GM18873 (cell line): ENCODE data around the gene PLEK.

ENCODE experiments used
- ATAC-seq: cut with Tn5 transposase; IDR thresholded peaks from one replicate; pipeline ENCODE4 v1.9.1; 2021; ENCODE audit warnings: mild to moderate bottlenecking, moderate library complexity, moderate number of reproducible peaks; ENCODE audit not compliant: unreplicated experiment, low FRiP score

Gene PLEK

GRCh38 chr2:68413466-68413865 lies 48.4 kb downstream of the PLEK start:
- no peak for ATAC-seq

GRCh38 chr2:68414452-68414851 lies 49.4 kb downstream of the PLEK start:
- no peak for ATAC-seq

DNA sequence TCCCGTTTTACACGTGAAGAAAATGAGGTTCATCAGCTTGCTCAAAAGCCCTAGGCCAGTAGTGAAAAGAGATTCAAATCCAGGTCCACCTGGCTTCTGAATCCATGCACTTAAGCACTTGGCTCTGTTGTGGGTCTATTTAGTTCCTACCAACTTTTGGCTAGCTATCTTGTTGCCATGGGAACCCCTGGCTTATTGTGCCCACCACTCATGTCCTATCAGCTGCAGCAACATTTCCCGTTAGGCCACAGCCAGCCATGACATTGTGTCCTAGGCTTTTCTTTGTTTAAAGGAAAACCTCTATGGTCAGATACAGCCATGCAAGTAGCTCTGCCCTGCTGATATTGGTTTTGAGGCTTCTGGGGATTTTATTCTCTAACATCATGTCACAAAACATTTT lies 49.8 kb downstream of the PLEK start:
- ATAC-seq = no peak

DNA sequence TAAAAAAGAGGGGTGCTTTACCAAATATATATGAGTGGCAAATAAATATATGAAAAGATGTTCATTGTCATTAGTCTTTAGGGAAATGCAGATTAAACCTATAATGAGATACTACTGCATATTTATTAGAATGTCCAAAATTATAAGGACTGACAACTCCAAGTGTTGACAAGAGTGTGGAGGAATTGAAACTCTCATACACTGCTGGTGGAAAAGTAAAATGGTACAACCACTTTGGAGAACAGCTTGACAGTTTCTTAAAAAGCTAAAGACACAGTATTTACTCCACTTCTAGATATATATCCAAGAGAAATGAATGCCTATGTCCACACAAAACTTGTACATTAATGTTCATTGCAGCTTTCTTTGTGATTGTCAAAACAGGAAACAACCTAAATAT lies 50.4 kb downstream of the PLEK start:
- ATAC-seq = no peak

DNA sequence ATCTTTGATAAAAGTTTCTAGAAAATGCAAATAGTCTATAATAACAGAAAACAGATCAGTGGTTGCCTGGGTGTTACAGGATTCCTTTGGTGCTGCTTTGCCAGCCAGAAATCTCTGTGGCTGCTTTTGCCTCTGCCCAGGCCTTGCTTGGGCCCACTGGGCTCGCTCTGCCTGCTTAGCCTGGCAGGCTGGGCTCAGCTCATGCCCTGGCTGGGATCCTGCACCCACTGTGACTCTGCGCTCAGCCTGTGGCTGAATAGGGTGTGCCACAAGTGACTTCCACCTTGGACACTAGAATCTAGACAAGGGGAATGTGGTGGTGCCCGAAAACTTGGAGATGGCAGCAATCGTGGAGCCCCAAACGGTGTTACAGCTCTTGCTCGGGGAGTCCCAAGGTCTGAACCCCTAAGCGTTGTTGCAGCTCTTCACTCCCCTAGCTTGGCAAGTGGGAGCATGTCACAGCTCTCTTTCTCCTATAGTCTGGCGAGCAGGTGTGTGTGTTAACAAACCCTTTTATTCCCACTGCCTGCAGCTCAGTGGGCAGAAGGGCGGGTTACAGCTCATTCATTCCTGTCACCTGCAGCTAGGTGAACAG lies 51.1 kb downstream of the PLEK start:
- ATAC-seq = no peak

DNA sequence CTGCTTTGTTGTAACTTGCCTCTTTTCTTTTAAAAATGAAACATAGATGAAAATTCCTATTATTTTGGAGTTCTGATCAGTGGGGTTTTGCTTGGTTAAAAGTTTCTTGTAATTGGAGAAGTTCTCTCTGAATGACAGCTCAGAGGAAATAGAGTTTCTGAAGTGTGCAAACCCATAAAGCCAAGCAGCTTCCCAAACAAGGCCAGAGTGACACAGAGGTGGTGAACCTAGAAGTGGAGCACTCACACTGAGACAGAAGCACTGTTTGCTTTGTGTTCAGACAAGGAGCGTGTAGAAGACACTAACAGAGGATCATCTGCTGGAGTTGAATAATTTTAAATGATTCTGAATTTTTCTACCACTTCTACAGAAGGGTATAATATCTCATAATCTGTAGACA lies 52.8 kb downstream of the PLEK start:
- ATAC-seq = no peak

- no peak for ATAC-seq
These were observed 53.3 kb downstream of the PLEK start for GRCh38 chr2:68418419-68418818.

- ATAC-seq = no peak
These were observed 53.8 kb downstream of the PLEK start for GRCh38 chr2:68418855-68419254.

DNA sequence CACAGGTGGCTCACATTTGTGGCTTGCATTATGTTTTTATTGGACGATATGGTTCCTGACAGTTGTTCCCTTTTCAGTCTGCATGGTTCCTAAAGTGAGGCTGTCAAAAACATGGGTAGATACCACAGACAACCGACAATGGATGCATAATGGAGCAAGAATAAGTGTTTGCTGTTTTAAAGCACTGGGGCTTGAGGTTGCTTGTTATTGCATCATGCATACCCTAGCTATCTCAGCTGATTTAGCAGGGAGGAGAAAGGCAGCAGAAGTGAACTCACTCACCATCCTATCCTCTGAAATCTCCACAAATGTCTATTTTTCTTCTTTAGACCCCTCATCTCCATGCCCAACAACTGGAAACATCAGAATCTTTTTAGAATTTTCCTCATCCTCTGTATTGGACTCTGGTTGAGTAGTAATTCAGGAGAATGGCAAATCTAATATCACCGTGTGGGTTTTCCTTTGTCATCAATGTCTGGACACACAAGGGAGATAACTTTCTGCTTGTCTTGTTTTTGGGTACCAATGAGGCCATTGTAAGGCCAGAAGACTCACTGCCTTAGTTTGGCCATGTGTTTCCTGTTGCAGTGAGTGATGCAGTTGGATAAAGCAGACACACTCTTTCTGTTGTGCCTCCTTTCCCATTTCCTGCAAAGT lies 55.3 kb downstream of the PLEK start:
- ATAC-seq = no peak

- ATAC-seq = peak; percentile 80
These were observed 59.0 kb downstream of the PLEK start for GRCh38 chr2:68423966-68424650.

DNA sequence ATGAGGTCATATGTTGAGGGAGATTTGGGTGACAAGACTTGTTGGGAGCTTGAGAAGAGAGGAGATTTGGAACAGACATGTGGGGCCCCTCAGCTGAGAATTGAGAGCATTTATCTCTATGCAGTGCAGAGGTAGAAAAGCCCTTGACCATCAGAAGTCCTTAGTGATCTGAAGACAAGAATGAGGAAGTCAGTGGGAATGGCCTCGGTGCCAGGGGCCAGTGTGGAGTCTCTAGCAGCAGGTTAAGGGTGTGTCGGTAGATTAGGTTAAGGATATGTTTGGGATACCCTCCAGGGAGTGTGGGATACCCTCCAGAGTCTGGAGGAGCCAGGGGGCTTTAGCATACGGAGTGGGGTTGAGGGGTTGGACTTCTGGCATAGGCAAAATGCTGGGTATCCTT lies 60.4 kb downstream of the PLEK start:
- no peak for ATAC-seq

DNA sequence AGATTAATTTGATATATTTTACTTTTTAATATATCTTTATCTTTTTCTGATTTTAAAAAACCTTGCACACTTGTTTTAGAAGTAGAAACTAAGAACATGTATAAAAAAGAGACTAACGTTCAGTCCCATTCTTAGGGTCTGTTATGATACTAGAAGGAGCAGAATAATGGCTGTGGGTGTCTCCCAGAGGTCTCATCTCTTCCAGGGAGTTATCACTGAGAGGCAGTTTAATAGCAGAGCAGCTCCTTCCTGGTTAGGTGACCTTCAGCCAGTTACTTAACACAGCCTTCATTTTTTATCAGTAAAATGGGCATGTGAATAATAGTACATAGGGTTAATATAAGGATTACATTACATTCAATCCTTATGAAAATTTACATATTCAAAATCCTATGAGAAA lies 61.4 kb downstream of the PLEK start:
- no peak for ATAC-seq

DNA sequence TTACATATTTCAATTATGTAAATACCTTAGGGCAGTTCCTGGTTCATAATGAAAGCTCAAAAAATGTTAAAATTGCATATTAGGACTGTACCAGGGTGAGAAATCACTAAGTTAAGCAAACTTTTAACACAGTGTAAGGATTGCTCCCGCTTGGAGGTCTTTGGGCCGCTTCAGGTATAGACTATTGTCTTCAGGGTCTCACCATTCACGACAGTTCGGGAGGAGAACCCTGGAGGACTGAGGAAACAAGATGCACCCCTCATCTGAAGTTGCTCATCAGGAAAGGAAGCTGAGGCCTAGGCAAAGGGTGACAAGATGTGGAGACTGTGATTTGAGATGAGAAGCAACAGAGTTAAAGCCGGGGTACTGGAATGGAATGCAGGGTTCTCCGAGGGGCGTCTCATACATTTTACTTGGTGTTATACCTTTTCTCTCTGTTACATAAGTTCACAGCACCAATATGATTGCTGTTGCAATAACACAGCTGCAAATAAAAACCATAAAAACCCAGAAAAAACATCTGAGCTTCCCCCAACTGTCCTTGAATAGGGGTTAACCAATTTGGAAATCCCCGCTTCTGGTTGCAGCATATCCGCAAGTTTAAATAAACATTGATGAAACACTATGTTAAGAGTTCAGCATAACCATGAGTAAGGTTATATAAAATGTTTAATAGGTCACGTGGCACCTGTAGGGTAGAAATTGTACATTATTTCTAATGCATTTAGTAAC lies 61.9 kb downstream of the PLEK start:
- ATAC-seq = no peak

- no peak for ATAC-seq
These were observed 63.0 kb downstream of the PLEK start for GRCh38 chr2:68428126-68428525.

DNA sequence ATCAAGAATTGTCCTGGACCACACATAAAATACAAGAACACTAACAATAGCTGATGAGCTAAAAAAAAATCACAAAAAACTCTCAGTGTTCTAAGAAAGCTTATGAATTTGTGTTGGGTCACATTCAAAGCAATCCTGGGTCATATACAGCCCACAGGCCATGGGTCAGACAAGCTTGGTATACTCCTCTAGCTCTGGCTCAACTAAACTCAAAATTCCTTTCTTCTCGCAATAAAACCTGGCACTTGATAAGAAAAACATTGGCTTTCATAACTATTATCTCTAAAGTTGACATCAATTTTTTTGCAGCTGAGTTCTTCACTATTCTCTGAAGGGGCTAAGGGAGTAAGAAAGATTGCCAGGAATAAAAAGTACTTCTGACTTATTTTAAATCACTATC lies 63.7 kb downstream of the PLEK start:
- no peak for ATAC-seq

GRCh38 chr2:68429311-68429826 lies 64.3 kb downstream of the PLEK start:
- no peak for ATAC-seq

DNA sequence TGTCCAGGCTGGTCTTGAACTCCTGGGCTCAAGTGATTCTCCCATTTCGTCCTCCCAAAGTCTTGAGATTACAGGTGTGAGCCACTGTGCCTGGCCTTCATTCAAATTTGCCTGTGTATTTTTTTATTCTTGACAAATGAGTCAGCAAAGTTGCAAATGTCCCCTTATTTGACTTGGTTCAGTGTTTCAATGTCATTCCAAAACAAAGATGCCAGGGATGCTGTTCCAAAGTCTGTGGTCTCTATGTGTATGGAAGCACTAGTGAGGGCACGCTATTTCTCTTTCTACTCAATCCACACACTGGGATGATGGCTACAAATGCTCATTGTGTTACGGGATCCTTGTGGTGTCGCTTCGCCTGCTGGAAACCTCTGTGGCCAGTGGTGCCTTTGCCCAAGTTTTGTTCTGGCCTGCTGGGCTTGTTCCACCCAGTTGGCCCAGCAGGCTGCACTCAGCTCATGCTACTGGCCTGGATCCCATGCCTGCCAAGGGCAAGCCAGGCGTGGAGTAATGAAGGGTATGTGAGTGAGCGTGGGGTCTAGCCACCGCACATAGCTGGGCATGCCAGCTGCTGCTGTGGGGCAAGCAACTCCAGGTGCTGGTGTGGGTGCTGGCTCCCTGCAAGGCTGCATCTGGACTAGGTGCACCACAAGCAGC lies 66.4 kb downstream of the PLEK start:
- ATAC-seq = no peak

DNA sequence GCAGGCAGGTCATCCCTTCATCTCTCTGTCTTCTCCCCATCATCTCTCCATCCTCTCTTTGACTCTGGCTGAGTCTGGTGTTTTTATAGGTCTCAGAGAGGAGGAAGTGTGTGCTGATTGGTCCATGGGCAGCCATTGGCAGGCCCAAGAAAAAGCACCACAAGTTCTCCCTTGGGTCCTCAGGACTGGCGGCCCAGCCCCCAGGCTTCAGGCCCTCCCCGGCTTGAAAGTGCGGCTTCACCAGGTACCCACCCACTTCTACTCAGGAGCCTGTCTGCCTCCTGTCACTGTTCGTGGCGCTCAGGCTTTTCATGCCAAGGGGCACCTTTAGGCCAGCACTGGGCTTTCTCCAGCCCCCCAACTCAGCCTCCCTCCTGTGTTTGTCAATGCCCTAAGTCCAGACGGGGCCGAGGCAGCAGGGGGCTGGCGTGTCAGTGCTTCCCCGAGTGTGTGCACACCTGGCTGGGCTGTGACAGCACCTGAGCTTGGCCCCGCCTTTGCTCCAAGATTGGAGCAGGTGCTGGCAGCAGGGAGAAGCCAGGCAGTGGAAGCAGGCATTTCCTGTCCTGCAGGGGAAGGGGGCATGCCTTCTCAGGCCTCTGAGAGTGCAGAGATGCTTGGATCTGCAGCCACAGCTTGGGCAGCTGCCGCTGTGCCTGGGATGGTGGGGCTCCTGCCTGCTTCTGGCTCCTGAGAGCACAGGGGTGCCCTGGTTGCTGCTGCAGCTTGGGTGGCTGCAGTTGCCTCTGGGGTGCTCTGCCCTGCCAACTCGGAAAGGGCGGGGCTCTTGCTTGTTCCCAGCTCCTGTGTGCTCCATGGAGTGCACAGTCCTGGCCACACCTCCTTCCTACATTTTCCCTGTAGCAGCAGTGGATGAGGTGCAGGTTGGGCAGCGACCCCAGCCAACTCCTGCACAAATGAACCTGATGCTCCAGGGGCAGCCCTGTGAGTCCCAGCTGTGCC lies 67.9 kb downstream of the PLEK start:
- no peak for ATAC-seq

GRCh38 chr2:68434981-68435380 lies 69.9 kb downstream of the PLEK start:
- no peak for ATAC-seq

DNA sequence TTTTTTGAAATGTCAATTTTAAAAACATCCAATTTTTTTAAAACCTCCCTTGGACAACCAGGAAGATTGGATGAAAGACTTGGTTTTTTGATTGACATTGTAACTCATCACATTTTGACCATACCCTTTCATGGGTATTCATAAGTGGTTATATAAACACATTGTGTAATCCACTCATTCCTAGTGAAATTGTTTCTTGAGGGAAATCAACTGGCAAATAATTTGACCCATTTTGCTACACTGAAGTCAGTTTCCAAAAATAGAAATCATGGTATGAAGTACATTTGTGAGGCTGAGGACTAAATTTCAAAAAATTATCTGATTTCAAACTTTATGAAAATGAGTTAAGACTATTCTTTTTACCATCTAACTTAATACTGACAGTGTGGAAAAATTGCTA lies 70.5 kb downstream of the PLEK start:
- ATAC-seq = no peak
